GM19239 (cell line): Measurements from ENCODE around the gene BIRC7.

Source experiments
- DNase-seq: peaks from one replicate; pipeline ENCODE4 v3.0.0; 2011; ENCODE audit warnings: low spot score; ENCODE audit not compliant: insufficient read length
- FAIRE-seq: peaks from 2 replicates; lab custom pipeline; 2011; peaks lifted over from hg19 to GRCh38; lab: Jason Lieb, UNC

The BIRC7 gene

DNA sequence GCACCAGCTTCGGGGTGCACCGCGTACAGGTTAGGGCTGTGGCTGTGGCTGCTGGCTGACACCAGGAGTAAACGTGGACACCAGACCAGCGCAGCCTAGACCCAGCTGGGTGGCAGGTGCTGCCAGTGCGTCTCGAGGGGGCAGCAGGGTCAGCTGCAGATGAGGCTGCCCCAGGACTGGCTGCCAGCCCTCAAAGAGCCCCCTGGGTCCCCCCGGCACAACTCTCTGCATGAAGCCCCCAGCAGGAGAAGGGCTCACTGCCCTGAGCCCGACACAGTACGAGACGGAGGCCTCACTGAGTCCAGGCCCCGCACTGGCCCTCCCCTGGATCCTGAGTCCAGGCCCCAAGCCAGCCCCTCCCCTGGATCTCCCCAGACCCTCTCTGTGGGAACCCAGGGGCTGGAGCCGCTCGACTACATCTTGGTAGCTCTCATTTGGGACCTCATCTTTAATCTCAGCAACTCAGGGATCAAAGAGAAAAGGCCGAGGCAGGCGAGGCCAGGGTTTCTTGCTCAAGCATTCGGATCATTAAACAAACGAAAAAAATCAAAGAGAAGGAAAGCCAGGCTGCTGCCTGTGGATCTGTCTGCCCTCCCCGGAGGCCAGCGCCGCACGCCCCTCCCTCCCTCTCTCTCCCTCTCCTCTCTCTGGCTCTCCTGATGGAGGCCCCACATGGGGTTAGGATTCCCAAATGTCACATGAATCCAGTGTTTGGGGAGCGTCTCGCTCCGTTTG is 25.5 kb downstream of the BIRC7 start:
- no peak for DNase-seq
- no peak for FAIRE-seq

DNA sequence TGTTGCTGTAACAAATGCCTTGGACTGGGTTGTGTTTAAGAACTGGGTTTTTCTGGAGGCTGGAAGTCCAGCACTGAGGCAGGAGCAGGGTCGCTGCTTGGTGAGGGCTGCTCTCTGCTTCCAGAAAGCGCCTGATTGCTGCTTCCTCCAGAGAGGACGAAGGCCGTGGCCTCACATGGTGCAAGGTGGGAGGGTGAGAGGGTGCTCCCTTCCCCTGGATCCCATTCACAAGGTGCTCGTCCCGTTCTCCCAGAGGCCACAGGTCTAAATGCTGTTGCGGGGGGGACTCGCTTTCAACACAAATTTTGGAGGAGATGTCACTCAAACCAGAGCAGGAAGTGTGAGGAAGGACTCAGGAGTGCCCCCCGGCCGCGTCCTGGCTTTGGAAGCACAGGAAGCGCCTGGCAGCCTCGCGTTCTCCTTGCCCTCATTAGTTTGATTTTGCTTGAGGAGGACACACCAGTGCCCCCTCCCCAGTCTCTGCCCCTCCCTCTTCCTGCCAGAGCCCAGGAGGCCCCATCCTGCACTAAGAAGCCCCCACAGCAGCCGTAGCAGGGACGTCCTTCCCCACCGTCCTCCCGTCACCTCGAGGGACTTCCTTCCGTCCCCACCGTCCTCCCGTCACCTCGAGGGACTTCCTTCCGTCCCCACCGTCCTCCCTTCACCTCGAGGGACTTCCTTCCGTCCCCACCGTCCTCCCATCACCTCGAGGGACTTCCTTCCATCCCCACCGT is 26.3 kb downstream of the BIRC7 start:
- FAIRE-seq (no peak), DNase-seq (no peak)

DNA sequence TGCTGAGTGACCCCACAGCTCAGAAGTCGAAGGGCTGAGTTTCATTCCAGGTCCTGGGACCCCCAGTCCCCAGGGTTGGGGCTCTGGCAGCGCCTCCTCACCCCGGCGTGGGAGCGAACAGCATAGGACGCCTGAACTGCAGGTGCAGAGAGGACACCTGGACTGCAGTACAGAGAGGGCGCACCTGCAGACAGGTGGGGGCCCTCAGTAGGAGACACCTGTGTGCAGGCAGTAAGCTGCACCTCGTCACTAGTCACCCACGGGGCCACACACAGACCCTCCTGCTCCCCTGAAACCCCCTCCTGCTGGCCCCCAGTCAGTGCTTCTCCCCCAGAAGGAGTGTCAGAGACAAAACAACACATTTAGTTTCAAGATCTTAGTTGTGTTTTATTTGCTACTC is 27.1 kb downstream of the BIRC7 start:
- DNase-seq (no peak), FAIRE-seq (no peak)

DNA sequence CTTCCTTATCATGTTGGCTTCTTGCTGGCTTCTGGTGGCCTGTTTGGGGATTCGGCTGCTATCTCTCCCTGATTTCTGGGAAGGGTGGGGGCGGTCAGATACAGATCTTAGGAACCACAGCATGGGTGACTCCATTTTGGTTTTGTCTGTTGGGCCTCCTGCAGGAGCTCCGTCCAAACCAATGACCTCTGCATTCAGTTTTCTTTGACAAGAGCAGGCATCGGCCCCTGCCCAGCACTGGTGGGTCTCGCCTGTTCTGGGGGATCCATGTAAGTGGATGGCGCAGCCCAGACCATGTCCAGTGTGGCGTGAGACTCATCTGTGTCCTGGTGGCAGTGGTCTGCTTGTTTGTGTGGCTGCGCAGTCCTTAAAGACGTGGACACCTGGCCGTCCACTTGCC is 28.3 kb downstream of the BIRC7 start:
- no peak for DNase-seq
- FAIRE-seq: no peak

DNA sequence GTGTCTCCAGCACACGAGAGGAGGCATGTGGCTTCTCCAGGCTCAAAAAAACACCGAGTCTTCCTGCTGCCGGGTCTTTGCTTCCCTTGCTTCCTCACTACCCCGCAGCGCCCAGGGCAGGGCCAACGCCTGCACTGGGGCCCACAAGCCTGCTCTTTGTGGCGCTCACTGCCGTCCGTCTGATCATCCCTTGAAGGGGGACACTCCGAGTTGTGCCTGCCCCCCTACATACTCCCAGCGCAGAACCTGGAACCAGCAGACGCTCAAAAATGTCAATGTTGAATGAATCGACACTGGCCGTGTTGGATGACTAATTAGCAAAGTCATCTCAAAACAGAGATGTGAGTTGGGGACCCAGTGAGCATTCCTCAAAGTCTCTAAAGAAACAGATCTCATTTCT is 28.8 kb downstream of the BIRC7 start:
- DNase-seq: no peak
- FAIRE-seq: no peak

DNA sequence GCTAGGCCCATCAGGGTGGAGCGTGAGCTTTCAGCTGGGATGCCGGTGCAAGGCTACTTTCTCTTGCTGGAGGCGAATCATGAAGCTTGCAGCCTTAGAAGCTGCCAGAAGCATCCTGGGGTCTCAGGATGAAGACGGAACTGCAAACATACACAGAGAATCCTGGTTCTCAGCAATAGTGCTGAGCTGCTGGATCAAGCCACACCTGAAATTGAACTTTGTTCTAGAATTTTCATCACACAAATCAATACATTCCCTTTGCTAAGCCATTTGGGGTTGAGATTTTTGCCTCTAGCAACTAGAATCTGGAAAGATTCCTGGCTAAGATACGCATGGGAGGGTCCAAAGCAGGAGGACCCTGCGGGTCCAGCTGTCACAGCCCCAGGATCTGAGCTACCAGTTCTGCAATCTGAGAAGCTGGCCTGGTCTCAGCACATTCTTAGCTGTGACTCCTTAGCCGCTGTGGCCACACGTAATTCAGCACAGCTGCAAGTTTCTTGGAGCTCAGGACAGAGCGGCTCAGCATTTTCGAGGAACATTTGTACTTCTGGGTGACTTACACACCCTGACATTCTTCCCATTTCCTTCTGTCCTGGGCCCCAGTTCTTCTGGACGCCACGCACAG is 30.3 kb downstream of the BIRC7 start:
- FAIRE-seq (no peak), DNase-seq (no peak)

DNA sequence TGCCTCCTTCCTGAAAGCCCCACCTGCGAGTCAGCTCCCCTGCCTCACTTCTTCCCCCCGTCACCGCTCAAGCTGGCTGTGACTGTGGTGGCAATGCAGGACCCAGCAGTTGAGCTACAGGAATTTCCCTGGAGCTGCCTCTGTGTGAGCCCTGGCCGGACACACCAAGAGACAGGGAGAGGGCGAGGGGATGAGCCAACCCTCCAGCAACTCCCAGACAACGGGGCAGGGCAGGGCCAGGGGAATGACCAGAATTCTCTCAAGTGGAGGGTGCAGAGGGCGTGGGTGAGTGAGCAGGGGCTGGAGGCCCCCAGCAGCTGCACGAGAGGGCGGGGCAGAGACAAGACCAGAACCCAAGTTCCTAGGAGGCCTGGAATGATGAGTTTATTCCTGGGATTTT is 32.0 kb downstream of the BIRC7 start:
- DNase-seq (no peak), FAIRE-seq (no peak)

DNA sequence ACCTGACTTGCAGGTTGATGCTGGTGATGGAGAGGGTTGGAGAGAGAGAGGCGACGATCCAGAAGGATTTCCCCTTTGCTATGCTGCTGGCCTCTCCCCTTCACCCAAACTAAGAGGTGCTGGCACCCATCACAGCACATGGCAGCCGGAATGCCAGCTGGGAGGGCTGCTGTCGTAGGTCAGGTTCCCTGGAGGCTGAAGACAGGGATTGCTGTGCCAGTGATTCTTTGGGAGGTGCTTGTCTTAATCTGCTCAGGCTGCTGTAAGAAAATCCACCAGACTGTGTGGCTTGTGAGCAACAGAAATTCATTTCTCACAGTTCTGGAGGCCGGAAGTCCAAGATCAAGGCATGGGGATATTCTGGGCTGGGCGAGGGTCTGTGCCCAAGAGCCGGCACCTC is 32.6 kb downstream of the BIRC7 start:
- no peak for FAIRE-seq
- DNase-seq: no peak

DNA sequence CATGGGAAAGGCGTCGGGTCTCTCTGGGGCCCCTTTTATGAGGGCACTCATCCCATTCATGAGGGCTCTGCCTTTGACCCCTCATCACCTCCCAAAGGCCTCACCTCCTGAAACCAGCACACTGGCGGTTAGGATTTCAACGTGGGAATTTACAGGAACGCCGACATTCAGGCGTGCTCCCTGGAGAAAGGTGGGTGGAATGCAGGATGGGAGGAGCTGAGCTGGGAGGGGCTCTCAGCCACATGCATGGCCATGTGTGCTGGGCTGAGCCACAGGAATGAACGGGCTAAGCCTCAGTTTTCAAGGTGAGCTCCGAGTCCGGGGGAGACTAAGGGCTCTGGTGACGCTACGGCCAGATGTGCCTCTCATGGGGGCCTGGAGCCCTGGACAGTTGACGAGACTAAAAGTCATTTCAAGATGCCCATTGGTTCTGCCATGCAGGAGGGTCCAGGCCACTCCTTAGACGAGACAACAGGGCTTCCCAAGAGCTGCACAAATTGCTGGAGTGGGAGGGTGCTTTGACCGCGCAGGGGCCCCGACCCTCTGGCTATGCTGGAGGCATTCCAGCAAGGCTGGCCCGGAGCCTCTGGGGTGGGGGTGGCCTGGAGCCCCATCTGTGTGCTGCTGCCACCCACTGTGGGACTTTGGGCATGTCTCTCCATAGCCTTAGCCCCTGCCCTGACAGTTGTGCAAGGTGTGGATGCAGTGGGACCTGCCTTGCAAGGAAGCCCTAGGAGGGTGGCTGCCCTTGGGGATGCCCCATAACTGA is 33.1 kb downstream of the BIRC7 start:
- DNase-seq (no peak), FAIRE-seq (no peak)

DNA sequence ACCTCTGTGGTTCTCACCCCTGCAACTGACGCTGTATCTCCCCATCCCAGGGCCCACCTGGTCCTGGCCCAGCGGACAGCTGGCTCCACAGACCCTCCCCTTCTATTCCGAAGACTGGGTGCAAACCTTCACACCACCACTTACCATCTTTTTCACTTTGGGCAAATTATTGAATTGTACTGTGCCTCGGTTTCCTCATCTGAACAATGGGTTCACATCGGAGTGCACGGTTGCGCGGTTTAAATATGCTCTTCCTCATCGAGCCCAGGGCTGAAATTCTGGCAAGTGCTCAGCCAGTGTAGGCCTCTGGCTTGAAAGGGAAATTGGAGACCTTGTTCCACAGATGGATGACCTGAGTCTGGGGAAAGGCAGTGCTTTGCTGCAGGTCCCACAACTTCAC is 34.0 kb downstream of the BIRC7 start:
- no peak for FAIRE-seq

DNA sequence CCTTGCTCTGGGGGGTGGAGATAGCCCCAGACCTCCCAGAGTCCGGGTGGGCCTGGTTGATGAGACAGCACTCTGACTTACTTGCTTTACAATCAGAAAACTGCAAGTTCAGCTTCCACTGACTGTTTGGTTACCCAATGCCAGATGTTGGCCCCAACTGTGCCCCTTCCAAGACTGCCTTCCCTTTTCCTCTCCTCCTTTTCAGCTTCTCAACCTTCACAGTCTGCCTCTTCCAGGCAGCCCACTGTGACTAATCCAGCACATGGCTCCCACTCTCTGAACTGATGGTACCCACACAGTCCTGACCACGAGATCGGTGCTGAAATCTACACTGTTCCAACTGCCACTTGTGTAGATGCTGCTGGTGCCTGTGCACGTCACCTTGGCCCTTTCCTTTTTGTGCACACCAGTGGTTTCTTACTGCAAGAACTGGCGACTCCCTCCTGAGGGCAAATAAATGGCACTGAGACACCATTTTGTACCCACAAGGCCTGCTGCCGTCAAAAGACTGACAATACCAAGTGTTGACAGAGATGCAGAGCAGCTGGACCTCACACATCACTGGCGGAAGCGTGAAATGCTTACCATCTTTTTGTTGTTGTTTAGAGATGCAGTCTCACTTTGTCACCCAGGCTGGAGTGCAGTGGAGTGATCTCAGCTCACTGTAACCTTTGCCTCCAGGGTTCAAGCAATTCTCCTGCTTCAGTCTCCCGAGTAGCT is 35.1 kb downstream of the BIRC7 start:
- FAIRE-seq (no peak), DNase-seq (no peak)

More for the DNA sequence above, 34.0 kb downstream of the BIRC7 start:
- DNase-seq: no peak

DNA sequence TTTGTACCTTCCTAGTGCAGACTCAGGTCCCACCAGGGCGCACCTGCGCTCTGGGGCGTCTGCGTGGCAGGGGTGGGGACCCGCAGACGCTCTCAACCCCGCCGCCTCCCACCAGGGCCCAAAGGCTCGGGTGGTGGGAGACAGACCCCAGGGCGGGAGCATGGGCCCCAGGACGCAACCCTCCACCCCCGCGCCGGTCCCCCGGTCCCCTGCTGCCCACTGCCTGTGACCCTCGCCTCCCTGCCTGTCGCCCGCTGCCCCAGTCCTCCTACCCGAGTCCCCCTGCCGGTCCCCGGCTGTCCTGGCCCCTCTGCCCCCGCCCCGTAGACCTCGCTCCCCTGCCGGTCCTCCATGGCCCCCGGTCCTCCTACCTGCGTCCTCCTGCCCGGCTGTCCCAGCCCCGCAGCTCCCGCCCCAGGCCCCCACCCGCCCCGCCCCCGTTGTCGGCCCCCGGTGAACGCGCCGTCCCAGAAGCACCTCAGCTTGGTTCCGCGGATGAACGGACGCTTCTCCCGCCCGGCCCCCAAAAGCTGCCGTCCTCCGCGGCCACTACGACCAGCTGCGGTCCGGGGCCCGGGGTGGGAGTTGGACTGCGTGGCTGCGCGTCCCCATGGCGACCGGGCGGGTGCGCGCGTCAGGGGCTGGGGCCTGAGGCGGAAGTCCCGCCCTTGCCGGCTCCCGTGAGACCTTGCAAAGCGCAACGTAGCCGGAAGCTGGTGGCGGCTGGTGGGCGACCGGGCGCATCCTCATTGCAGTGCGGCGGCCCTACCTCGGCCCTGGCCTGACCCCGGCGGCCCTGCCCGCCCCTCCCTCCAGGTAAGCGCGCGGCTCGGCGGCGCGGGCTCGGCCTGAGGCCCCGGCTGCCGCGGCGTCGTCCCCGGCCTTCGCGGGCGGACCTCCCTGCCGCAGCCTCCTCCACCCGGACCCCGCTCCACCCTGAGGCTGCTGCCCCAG is 36.7 kb downstream of the BIRC7 start, which contains the start of gene ARFGAP1:
ARFGAP1 (plus strand) TSS at position 709 of the 954 bp plus-strand sequence. CDS start 2,768 bp downstream, outside the sequence.
- peak; percentile 100 for DNase-seq
- peak; percentile 87 for FAIRE-seq

DNA sequence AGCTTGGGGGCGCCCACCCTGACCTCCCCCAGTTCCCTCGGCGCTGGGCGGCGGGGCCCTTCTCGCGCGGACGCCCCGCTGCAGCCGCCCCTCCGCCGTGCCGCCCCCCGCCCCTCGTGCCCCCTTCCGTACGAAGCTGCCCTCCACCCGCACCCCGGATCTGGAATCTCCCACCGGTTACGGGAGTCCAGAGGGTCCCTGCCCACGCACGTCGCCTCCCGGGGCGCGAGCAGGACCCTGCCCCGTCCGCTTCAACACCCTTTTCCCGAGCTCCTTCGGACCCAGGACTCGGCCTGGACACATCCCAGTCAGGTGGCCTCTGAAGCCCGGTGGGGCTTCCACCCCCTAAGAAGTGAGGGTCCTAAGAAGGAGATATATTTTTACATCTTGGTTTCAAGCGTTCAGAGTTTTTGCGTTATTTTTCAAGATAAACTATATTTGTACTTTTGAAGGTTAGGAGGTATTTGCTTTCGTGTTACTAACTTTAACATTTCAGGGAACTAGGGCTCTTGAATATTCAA is 37.4 kb downstream of the BIRC7 start:
- DNase-seq (no peak), FAIRE-seq (no peak)

DNA sequence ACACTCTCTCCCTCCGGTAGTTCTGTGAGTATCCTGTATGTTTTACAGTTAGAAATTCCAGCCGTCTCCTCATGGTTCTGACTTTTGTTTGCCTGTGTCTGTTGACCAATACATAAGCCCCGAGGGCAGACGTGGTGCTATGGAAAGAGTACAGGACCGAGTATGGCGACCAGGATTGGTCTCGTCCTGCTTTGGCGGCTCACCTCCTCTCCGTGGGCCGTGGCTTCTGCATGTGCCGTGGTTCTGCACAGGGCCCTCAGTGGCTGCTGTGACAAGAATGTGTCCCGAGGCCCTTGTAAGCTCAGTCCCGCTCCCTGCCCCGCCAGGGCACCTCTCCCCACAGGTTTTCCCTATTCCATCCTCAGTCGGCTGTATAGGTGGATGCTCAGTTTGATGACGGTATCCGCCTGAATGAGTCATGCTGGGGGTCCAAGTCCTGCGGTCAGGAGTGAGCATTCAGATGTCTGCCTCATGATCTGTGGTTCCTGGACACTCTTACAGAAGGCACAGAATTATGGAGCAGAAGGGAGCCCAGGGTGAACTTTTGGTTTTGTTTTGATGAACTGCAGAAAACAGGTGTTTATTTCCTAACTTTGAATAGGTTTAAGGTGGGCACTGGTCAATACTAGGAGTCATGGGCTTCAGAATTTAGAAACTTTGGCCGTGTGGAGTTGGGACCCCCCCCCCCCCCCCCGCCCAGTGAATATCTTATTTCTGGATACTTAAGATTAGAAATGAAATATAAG is 38.1 kb downstream of the BIRC7 start:
- no peak for DNase-seq
- no peak for FAIRE-seq

DNA sequence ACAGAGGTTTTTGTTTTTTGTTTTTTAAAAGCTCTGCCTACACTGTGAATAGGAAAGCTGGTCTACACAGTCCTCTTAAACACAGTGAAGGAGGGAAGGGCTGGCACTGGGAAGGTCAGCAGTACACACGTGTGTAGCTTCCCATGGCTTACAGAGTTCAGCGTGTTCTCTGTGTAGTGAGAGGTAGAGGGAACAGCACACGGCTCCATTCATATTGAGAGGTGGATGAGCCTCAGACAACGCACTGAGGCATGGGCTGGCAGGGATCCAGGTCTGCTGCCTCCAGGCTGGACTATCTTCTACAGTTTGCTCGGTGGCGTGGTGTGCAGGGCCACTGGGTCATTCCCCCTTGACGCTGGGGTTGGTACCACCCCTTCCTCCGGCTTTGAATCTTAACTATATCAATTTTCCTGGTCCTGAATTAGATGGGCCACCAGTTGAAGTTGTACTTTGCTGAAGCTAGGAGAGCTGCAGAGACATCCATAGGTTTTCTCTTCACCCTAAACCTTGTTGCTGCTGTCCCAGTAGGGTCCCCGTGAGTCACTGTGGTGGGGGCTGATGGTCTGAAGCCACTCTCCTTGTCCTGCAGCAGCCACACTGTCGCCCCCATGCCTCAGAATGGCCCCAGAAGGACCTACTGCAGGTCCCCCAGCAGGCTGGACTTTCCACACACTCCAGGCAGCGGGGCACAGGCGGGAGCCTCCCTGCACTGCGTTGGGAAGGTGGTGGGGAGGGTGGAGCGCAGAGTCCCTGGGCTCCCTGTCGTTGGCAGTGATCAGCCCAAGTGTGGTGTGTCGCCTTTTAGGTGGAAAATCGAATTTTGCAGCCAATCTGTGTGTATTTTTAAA is 38.9 kb downstream of the BIRC7 start:
- FAIRE-seq (no peak), DNase-seq (no peak)

DNA sequence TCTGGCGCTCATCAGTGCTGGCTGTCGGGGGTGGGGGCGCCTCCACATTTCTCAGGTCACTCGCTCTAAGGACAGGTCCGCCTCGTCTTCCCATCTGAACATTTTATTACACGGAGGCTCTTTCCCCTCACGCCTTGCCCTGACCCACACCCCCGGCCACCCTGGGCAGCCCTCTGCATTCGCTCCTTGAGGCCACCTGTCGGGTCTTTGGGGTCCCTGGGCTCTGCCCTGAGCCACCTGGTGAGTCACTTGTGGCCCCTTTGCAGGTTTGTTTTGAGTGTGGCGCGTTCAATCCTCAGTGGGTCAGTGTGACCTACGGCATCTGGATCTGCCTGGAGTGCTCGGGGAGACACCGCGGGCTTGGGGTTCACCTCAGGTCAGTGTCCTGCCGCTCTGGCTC is 40.1 kb downstream of the BIRC7 start:
- no peak for FAIRE-seq

DNA sequence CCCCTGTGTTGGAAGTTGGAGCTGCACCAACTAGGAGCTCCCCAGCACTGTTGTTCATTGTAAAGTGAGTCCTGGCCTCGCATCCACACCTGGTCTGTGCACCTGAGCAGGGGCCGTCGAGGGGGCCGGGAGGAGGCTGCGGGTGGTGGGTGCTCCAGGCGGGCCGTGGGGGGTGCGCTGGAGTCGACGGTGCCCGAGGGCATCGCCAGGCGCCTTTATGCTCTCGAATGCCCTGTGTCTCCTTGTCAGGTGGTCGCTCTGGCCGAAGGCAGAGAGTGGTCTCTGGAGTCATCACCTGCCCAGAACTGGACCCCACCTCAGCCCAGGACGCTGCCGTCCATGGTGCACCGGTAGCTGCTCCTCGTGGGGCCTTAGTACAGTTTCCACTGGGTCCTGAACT is 41.3 kb downstream of the BIRC7 start:
- no peak for FAIRE-seq
- DNase-seq: no peak

More for the DNA sequence above, 40.1 kb downstream of the BIRC7 start:
- no peak for DNase-seq
